ENCODE results near the gene RBP7. TPM values are rescaled to one million over a fixed set of nuclear protein-coding genes. Genes with fewer than 3 reads are reported as not detected.

Gene RBP7
- total and polyA plus RNA-seq, 2 of the 4 experiments (the other 2 are of a cell fraction): 0.17 TPM; not detected in 1

DNA sequence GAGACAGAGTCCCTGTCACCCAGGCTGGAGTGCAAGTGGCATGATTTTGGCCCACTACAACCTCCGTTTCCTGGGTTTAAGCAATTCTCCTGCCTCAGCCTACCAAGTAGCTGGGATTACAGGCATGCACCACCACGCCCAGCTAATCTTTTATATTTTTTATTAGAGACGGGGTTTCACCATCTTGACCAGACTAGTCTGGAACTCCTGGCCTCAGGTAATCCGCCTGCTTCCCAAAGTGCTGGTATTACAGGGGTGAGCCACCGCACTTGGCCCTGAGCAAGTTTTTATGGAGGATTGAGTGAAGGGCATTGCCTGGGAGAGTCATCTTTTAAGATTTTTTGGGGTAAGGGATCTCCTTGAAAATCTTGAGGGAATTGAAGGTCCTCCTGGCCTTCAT is 64.2 kb downstream of the RBP7 start:
- POLR2A ChIA-PET (ENCODE audit: unreplicated experiment): no interaction called here
- H4K20me1 ChIP-seq (ENCODE audit: insufficient read depth, low read length): peaks cover 37% of the 10 kb centered on the region; the same call in 1 of the 2 replicates
- WGBS, 2 experiments (ENCODE audit: extremely low coverage in 2 of 2, insufficient read length in 1 of 2): no CpG with 5 or more reads among the region's 5 CpGs

More for the DNA sequence above, 64.2 kb downstream of the RBP7 start:
- no TSS peak for BruUV-seq (replicated peaks)
- Histone ChIP-seq H4K91ac (ENCODE audit: insufficient read depth, low read depth, low read length) (no peak overlapping the region), H2BK120ac (ENCODE audit: low read depth, low read length) (no peak overlapping the region), H4K5ac (ENCODE audit: low read depth, low read length) (no peak overlapping the region), H3K9me1 (ENCODE audit: insufficient read depth, low read length) (peaks cover 25% of the 10 kb centered on the region), H3K27ac (ENCODE audit: insufficient read depth, low read length) (no peak overlapping the region), H3K4me1 (ENCODE audit: control insufficient read depth, insufficient read depth, low read length) (peaks cover 16% of the 10 kb centered on the region), H2AK9ac (replicated peaks; ENCODE audit: low read depth, low read length, poor library complexity) (no peak overlapping the region), H3K36me3 (ENCODE audit: control insufficient read depth, insufficient read depth, low read length) (no peaks in the 10 kb centered on the region; the same call in 1 of the 2 replicates), H3K56ac (ENCODE audit: extremely low read depth, insufficient read depth, low read length) (no peak overlapping the region), H3K18ac (ENCODE audit: low read depth, low read length) (no peak overlapping the region), H4K8ac (ENCODE audit: low read depth in 2 of 2, low read length in 2 of 2) (no peak overlapping the region), H3K4ac (ENCODE audit: low read depth, low read length) (no peak overlapping the region), H2BK5ac (ENCODE audit: low read depth, low read length, poor library complexity, severe bottlenecking) (no peak overlapping the region), H2AFZ (replicated peaks; ENCODE audit: low read length, poor library complexity) (no peak overlapping the region), H3K14ac (replicated peaks; ENCODE audit: low read depth, low read length) (no peak overlapping the region), H3K27me3 (ENCODE audit: control insufficient read depth, insufficient read depth, low read length) (no peaks in the 10 kb centered on the region), H2BK20ac (ENCODE audit: low read depth, low read length) (no peak overlapping the region), H3K9me3 (ENCODE audit: control insufficient read depth, insufficient read depth, low read length) (no peaks in the 10 kb centered on the region), H3K4me3 (ENCODE audit: insufficient read depth, low read depth, low read length) (no peak overlapping the region), H2AK5ac (ENCODE audit: low read depth, low read length) (no peak overlapping the region), H2BK15ac (ENCODE audit: low read depth, low read length) (no peak overlapping the region), H3K79me1 (ENCODE audit: low read depth in 1 of 2, low read length in 2 of 2) (peaks cover 54 to 89% of the 10 kb centered on the region in 2 experiments), H3K9ac (ENCODE audit: low read depth, low read length) (no peak overlapping the region), H3K23ac (ENCODE audit: low read depth, low read length) (no peak overlapping the region), H3K4me2 (ENCODE audit: low read depth, low read length) (no peak overlapping the region)
- no peak for DNase-seq
- ATAC-seq (ENCODE audit: low read depth): no peak
- dilution Hi-C loops (cut with HindIII; ENCODE audit: low sequenced_read_pairs, unreplicated experiment) (no loop called here), in situ Hi-C loops (cut with MboI; ENCODE audit: low sequenced_read_pairs) (no loop called here), intact Hi-C loops (cut with micrococcal nuclease) (no loop called here)
- CTCF ChIA-PET: interaction anchor here (0.5 to 0.8 kb wide), 2 partner anchors 149 to 261 kb away, joined by 3 to 4 read pairs; partner anchors contain the start of gene KIF1B
- TF ChIP-seq CHD1 (IDR thresholded peaks at IDR 0.05; ENCODE audit: low read depth, low read length) (no peak), POLR2A (IDR thresholded peaks at IDR 0.05; ENCODE audit: low read depth, low read length) (no peak), BHLHE40 (IDR thresholded peaks at IDR 0.05; ENCODE audit: low read depth, low read length) (no peak), NFE2L2 (IDR thresholded peaks at IDR 0.05; ENCODE audit: low read depth, low read length) (no peak), RCOR1 (IDR thresholded peaks at IDR 0.05; ENCODE audit: insufficient replicate concordance, low read length) (no peak), MAFK (IDR thresholded peaks at IDR 0.05; ENCODE audit: low read depth, low read length) (no peak), MAZ (IDR thresholded peaks at IDR 0.05; ENCODE audit: borderline replicate concordance, low read depth, low read length) (no peak), SMC3 (IDR thresholded peaks at IDR 0.05; ENCODE audit: low read depth, low read length) (no peak), MXI1 (IDR thresholded peaks at IDR 0.05; ENCODE audit: borderline replicate concordance, low read depth, low read length) (no peak), RAD21 (IDR thresholded peaks at IDR 0.05; ENCODE audit: low read length) (no peak)
- TF ChIP-seq, protein P1, sequence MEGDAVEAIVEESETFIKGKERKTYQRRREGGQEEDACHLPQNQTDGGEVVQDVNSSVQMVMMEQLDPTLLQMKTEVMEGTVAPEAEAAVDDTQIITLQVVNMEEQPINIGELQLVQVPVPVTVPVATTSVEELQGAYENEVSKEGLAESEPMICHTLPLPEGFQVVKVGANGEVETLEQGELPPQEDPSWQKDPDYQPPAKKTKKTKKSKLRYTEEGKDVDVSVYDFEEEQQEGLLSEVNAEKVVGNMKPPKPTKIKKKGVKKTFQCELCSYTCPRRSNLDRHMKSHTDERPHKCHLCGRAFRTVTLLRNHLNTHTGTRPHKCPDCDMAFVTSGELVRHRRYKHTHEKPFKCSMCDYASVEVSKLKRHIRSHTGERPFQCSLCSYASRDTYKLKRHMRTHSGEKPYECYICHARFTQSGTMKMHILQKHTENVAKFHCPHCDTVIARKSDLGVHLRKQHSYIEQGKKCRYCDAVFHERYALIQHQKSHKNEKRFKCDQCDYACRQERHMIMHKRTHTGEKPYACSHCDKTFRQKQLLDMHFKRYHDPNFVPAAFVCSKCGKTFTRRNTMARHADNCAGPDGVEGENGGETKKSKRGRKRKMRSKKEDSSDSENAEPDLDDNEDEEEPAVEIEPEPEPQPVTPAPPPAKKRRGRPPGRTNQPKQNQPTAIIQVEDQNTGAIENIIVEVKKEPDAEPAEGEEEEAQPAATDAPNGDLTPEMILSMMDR (conservative IDR thresholded peaks at IDR 0.05; ENCODE audit: low read depth, low read length): no peak
- TF ChIP-seq, protein P2, sequence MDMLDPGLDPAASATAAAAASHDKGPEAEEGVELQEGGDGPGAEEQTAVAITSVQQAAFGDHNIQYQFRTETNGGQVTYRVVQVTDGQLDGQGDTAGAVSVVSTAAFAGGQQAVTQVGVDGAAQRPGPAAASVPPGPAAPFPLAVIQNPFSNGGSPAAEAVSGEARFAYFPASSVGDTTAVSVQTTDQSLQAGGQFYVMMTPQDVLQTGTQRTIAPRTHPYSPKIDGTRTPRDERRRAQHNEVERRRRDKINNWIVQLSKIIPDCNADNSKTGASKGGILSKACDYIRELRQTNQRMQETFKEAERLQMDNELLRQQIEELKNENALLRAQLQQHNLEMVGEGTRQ (IDR thresholded peaks at IDR 0.05; ENCODE audit: low read depth, low read length): no peak
- TF ChIP-seq, protein P3, sequence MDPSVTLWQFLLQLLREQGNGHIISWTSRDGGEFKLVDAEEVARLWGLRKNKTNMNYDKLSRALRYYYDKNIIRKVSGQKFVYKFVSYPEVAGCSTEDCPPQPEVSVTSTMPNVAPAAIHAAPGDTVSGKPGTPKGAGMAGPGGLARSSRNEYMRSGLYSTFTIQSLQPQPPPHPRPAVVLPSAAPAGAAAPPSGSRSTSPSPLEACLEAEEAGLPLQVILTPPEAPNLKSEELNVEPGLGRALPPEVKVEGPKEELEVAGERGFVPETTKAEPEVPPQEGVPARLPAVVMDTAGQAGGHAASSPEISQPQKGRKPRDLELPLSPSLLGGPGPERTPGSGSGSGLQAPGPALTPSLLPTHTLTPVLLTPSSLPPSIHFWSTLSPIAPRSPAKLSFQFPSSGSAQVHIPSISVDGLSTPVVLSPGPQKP (IDR thresholded peaks at IDR 0.05; ENCODE audit: borderline replicate concordance, low read depth, low read length): no peak
